Measurements from ENCODE around the gene HOXD13. TPM values are rescaled to one million over a fixed set of nuclear protein-coding genes. Genes with fewer than 3 reads are reported as not detected.

HOXD13 gene
- polyA plus RNA-seq, 1 donor from 2014 or later, result not detected

DNA sequence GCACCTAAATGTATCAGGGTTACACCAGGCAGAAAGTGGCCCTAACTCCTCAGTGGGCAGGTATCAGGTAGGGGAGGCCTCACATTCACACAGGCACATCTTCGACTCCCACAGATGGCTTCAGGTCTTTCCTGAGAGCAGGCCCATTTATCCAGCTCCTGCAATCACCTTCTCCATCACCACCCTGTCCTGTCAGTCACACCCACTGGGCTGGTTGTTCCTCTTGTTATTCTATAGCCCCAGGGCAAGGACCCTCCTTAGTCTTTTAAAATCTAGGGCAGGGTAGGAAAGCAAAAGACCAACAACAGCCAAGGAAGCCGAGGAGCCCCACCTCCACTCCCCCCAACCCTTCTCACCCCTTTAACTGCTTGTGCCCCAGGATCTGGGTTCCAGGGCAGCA lies 49.8 kb downstream of the HOXD13 start:
- Histone ChIP-seq H3K9ac (ENCODE audit: low read length) (no peak overlapping the region), H3K9me3 (ENCODE audit: low read length) (peaks cover 4% of the 10 kb centered on the region), H4K20me1 (ENCODE audit: insufficient read depth) (no peaks in the 10 kb centered on the region), H3K4me3 (ENCODE audit: low read length) (no peak overlapping the region), H3K27ac (ENCODE audit: low read length) (no peak overlapping the region), H3K79me2 (replicated peaks; ENCODE audit: insufficient read depth, low read length) (no peaks in the 10 kb centered on the region), H3K36me3 (ENCODE audit: insufficient read depth, low read length) (no peaks in the 10 kb centered on the region), H3K27me3 (ENCODE audit: insufficient read depth, low read depth, low read length) (peaks cover 99% of the 10 kb centered on the region), H2AFZ (ENCODE audit: low read depth, low read length) (no peak overlapping the region), H3K9me2 (ENCODE audit: insufficient read depth, low read length) (no peaks in the 10 kb centered on the region), H3F3A (ENCODE audit: insufficient read depth, low read length, poor library complexity, severe bottlenecking) (no peaks in the 10 kb centered on the region), H3K4me2 (ENCODE audit: low read length) (no peak overlapping the region)
- TF ChIP-seq EP300 (conservative IDR thresholded peaks at IDR 0.05; ENCODE audit: poor library complexity, severe bottlenecking) (no peak), TAF1 (IDR thresholded peaks at IDR 0.05; ENCODE audit: low read depth) (no peak), RAD21 (conservative IDR thresholded peaks at IDR 0.05) (no peak), EZH2 (IDR thresholded peaks at IDR 0.05; ENCODE audit: borderline replicate concordance, insufficient read depth, low read length, poor library complexity, severe bottlenecking) (no peak), MXI1 (conservative IDR thresholded peaks at IDR 0.05; ENCODE audit: poor library complexity, severe bottlenecking) (no peak), POLR2AphosphoS5 (IDR thresholded peaks at IDR 0.05) (no peak), SMC3 (conservative IDR thresholded peaks at IDR 0.05; ENCODE audit: poor library complexity) (no peak)
- TF ChIP-seq, protein P1, sequence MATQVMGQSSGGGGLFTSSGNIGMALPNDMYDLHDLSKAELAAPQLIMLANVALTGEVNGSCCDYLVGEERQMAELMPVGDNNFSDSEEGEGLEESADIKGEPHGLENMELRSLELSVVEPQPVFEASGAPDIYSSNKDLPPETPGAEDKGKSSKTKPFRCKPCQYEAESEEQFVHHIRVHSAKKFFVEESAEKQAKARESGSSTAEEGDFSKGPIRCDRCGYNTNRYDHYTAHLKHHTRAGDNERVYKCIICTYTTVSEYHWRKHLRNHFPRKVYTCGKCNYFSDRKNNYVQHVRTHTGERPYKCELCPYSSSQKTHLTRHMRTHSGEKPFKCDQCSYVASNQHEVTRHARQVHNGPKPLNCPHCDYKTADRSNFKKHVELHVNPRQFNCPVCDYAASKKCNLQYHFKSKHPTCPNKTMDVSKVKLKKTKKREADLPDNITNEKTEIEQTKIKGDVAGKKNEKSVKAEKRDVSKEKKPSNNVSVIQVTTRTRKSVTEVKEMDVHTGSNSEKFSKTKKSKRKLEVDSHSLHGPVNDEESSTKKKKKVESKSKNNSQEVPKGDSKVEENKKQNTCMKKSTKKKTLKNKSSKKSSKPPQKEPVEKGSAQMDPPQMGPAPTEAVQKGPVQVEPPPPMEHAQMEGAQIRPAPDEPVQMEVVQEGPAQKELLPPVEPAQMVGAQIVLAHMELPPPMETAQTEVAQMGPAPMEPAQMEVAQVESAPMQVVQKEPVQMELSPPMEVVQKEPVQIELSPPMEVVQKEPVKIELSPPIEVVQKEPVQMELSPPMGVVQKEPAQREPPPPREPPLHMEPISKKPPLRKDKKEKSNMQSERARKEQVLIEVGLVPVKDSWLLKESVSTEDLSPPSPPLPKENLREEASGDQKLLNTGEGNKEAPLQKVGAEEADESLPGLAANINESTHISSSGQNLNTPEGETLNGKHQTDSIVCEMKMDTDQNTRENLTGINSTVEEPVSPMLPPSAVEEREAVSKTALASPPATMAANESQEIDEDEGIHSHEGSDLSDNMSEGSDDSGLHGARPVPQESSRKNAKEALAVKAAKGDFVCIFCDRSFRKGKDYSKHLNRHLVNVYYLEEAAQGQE (IDR thresholded peaks at IDR 0.05; ENCODE audit: borderline replicate concordance), result no peak
- TF ChIP-seq, protein P2, sequence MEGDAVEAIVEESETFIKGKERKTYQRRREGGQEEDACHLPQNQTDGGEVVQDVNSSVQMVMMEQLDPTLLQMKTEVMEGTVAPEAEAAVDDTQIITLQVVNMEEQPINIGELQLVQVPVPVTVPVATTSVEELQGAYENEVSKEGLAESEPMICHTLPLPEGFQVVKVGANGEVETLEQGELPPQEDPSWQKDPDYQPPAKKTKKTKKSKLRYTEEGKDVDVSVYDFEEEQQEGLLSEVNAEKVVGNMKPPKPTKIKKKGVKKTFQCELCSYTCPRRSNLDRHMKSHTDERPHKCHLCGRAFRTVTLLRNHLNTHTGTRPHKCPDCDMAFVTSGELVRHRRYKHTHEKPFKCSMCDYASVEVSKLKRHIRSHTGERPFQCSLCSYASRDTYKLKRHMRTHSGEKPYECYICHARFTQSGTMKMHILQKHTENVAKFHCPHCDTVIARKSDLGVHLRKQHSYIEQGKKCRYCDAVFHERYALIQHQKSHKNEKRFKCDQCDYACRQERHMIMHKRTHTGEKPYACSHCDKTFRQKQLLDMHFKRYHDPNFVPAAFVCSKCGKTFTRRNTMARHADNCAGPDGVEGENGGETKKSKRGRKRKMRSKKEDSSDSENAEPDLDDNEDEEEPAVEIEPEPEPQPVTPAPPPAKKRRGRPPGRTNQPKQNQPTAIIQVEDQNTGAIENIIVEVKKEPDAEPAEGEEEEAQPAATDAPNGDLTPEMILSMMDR (IDR thresholded peaks at IDR 0.05; ENCODE audit: poor library complexity, severe bottlenecking), result no peak

Other genes starting within 250 kb of the HOXD13 start
- gene LNPK, start 90.5 kb upstream of the HOXD13 start, polyA plus RNA-seq, result 46.7 and 48.8 TPM in 2 replicates
- gene EVX2, start 8.8 kb upstream of the HOXD13 start, polyA plus RNA-seq, result not detected in 2 replicates
- gene HOXD12, start 7.1 kb downstream of the HOXD13 start, polyA plus RNA-seq, result not detected in 2 replicates
- gene HOXD11, start 14.6 kb downstream of the HOXD13 start, polyA plus RNA-seq, result not detected in 2 replicates
- gene HOXD10, start 24.1 kb downstream of the HOXD13 start, polyA plus RNA-seq, result not detected in 2 replicates
- not detected in 2 replicates for gene HOXD9, start 30.0 kb downstream of the HOXD13 start, polyA plus RNA-seq
- gene HOXD8, start 37.0 kb downstream of the HOXD13 start, polyA plus RNA-seq, result not detected in 2 replicates
- gene HOXD4, start 58.8 kb downstream of the HOXD13 start, polyA plus RNA-seq, result not detected in 2 replicates
- not detected in 2 replicates for gene HOXD3, start 64.6 kb downstream of the HOXD13 start, polyA plus RNA-seq
- not detected in 2 replicates for gene HOXD1, start 95.9 kb downstream of the HOXD13 start, polyA plus RNA-seq
- 99.0 and 128 TPM in 2 replicates for gene MTX2, start 176.7 kb downstream of the HOXD13 start, polyA plus RNA-seq